Measurements from ENCODE around the gene BANF1. TPM values are rescaled to one million over a fixed set of nuclear protein-coding genes. Genes with fewer than 3 reads are reported as not detected.

BANF1 gene
- total RNA-seq, 1 donor from 2014 or later: 215 TPM

DNA sequence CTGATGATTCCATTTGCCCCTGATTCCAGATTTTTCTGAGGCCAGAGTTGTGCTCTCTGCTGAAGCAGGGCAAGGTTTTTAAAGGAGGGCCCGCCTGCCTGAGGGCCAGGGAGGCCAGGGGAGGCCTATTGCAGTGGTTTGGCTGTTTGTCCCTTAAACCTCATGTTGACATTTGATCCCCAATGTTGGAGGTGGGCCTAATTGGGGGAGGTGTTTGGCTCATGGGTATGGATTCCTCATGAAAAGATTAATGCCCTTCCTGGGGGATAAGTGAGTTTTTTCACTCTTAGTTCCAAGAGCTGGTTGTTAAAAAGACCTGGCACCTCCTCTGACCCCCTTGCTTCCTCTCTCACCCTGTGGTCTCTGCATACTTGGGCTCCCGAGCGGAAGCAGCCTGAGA lies 37.5 kb downstream of the BANF1 start:
- H3K4me1 ChIP-seq: peaks cover 5% of the 10 kb centered on the region
- intact Hi-C loops (cut with micrococcal nuclease): no loop called here
- no peaks in the 10 kb centered on the region for H3K9me3 ChIP-seq (replicated peaks)
- H3K27me3 ChIP-seq (ENCODE audit: low read depth): peaks cover 4% of the 10 kb centered on the region
- no peaks in the 10 kb centered on the region for H3K36me3 ChIP-seq
- DNase-seq: no peak
- no peak overlapping the region for H3K4me3 ChIP-seq
- no peak overlapping the region for H3K27ac ChIP-seq (replicated peaks)
- TF ChIP-seq, protein P1, sequence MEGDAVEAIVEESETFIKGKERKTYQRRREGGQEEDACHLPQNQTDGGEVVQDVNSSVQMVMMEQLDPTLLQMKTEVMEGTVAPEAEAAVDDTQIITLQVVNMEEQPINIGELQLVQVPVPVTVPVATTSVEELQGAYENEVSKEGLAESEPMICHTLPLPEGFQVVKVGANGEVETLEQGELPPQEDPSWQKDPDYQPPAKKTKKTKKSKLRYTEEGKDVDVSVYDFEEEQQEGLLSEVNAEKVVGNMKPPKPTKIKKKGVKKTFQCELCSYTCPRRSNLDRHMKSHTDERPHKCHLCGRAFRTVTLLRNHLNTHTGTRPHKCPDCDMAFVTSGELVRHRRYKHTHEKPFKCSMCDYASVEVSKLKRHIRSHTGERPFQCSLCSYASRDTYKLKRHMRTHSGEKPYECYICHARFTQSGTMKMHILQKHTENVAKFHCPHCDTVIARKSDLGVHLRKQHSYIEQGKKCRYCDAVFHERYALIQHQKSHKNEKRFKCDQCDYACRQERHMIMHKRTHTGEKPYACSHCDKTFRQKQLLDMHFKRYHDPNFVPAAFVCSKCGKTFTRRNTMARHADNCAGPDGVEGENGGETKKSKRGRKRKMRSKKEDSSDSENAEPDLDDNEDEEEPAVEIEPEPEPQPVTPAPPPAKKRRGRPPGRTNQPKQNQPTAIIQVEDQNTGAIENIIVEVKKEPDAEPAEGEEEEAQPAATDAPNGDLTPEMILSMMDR (IDR thresholded peaks at IDR 0.05; ENCODE audit: borderline replicate concordance): no peak

DNA sequence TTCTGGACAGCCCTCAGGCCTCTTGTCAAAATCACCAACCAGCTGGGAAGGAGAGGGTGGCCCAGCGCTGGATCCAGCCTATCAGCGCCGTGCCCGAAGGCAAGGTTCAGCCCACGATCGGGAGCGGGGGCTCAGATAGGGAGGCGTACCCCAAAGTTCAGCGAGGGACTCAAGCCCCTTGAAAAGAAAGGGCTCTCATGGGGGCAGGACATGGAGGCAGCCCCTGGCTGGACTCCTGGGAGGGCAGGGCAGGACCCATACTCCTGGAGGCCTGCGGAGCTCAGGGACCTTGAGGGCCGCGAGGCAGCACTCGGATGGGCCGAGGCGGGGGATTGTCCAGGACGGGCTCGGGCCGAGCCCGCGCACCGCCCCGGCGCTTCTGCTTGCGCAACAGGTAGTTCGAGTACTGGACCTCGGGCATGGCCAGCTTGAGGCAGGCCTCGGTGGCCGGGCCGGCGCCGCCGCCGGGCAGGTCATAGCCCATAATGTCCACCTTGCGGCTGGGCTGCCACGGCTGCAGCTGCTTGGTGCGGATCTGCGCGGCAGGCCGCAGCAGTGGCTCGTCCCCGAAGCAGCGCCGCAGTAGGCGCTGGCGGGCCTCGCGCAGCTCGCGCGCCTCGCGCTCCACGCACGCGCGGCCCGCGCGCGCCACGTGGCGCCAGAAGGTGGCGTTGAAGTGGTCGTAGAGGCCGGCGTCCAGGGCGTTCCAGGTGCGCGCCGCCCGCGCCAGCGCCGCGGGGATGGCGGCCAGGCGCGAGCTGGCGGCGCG lies 40.1 kb downstream of the BANF1 start:
- H3K4me3 ChIP-seq: no peak overlapping the region
- peaks cover 14% of the 10 kb centered on the region for H3K27me3 ChIP-seq (ENCODE audit: low read depth)
- no peaks in the 10 kb centered on the region for H3K9me3 ChIP-seq (replicated peaks)
- peaks cover 11% of the 10 kb centered on the region for H3K4me1 ChIP-seq
- TF ChIP-seq, protein P1 (IDR thresholded peaks at IDR 0.05; ENCODE audit: borderline replicate concordance): no peak
- DNase-seq: no peak
- no peaks in the 10 kb centered on the region for H3K36me3 ChIP-seq
- intact Hi-C loops (cut with micrococcal nuclease): no loop called here
- H3K27ac ChIP-seq (replicated peaks): no peak overlapping the region

DNA sequence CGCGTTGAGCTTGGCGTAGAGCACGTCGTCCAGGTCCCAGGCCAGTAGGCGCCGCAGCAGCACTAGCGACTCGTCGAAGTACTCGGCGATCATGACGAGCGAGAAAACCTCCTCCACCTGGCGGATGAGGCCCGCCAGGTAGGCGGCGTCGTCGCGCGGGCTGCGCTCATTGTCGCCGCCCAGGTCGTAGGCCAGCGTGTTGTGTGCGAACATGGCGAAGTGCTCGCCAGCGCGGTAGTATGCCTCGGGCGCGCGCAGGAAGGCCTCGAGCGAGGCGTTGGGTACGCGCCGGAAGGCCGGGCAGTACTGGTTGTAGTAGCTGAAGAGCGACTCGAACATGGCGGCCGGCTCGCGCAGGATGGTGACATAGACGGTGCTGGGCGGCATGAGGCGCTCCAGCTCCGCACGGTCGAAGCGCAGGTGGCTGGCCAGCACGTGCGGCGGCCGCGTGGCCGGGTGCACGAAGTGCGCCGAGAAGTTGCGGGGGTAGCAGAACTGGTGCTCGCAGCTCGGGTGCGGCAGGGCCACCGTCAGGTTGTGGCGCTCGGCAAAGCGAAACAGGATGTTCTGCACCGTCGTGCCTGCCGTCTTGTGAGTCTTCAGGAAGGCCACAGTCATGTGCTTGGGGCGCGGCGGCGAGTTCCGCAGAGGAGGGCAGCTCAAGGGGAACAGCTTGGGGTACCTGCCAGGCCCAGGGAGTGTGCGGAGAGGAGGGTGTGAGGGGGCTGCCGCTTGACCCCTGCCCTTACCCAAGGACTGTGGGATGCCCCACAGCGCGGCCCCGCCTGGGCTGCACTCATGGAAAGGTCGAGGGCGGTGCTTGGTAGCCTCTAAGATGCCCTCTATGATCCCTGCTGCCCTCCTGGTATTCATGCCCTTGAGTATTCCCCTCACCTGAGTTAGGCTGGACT lies 40.9 kb downstream of the BANF1 start:
- intact Hi-C loops (cut with micrococcal nuclease): no loop called here
- TF ChIP-seq, protein P1 (IDR thresholded peaks at IDR 0.05; ENCODE audit: borderline replicate concordance): no peak
- H3K4me3 ChIP-seq: no peak overlapping the region
- H3K27ac ChIP-seq (replicated peaks): no peak overlapping the region
- H3K9me3 ChIP-seq (replicated peaks): no peaks in the 10 kb centered on the region
- no peak for DNase-seq
- H3K36me3 ChIP-seq: no peaks in the 10 kb centered on the region
- peaks cover 20% of the 10 kb centered on the region for H3K4me1 ChIP-seq
- H3K27me3 ChIP-seq (ENCODE audit: low read depth): peaks cover 22% of the 10 kb centered on the region

DNA sequence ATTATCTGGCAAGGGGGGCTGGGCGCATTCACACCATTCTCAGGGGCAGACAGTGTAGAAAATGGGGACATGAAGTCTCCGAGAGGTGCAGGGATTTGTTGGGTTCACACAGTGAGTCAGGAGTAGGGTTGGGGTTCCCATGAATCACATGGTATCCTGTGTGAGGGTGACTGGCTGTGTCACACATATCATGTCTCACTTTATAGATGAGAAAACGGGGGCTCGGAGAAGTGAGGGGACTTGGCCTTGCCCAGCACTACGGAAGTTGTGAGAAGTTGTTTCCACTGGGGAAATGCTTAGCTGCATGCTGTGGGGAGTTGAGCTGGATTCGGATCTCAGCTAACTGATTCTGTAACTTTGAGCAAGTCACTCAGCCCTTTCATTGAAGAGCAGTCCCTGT lies 42.5 kb downstream of the BANF1 start:
- H3K36me3 ChIP-seq: no peaks in the 10 kb centered on the region
- peaks cover 34% of the 10 kb centered on the region for H3K27me3 ChIP-seq (ENCODE audit: low read depth)
- DNase-seq: no peak
- H3K9me3 ChIP-seq (replicated peaks): no peaks in the 10 kb centered on the region
- TF ChIP-seq, protein P1 (IDR thresholded peaks at IDR 0.05; ENCODE audit: borderline replicate concordance): no peak
- H3K4me1 ChIP-seq: peaks cover 31% of the 10 kb centered on the region
- no peak overlapping the region for H3K4me3 ChIP-seq
- intact Hi-C loops (cut with micrococcal nuclease): no loop called here
- H3K27ac ChIP-seq (replicated peaks): no peak overlapping the region

DNA sequence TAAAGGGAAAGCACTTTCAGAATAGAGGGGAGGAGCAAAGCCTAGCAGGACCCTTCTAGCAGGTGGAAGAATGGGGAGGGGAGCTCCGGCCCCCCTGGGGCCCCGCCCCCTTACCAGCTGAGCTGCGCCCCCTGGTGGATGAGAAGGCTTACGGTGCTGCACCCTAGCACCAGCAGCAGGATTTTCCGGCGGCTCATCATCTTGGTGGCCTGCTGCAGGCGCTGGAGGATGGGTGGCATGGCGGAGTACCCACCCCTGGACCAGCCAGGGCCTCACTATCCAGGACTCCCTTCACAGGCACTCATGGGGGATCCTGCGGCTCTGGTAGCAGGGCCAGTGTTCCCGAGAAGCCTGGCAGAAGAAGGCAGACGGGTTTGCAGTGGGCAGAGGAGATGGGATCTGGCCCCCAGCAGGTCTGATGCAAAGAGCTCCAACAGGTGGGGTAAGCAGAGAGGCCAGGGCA lies 42.9 kb downstream of the BANF1 start:
- intact Hi-C loops (cut with micrococcal nuclease): no loop called here
- DNase-seq: peak; percentile 68
- TF ChIP-seq, protein P1 (IDR thresholded peaks at IDR 0.05; ENCODE audit: borderline replicate concordance): peak; percentile 95
- peaks cover 31% of the 10 kb centered on the region for H3K4me1 ChIP-seq
- no peak overlapping the region for H3K4me3 ChIP-seq
- H3K36me3 ChIP-seq: no peaks in the 10 kb centered on the region
- no peak overlapping the region for H3K27ac ChIP-seq (replicated peaks)
- H3K27me3 ChIP-seq (ENCODE audit: low read depth): peaks cover 34% of the 10 kb centered on the region
- no peaks in the 10 kb centered on the region for H3K9me3 ChIP-seq (replicated peaks)

Measured in left ventricle myocardium inferior (tissue), 1 donor.